ENCODE measurements around the gene HK3.

HK3 gene

DNA sequence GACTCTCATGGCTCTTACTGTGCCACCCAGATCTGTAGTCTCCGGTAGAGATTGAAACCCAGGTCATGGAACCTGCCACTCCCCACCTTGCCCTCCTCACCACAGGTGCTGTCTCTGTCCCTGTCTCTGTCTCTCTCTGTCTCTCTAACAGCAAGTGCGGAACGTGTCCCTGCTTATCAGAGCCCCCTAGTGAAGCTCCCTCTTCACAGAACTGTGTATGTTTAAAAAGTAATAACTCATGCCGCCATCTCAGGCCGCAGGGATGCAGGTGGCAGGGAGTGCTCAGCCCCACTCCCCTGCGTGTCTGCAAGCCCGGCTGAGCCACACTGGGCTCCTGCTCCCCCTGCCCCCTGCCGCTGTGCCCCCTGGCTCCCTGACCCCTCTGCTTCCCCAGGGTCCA, 45.0 kb downstream of the HK3 start:
- Histone ChIP-seq H3K27ac (no peak overlapping the region), H3K4me3 (no peak overlapping the region), H3K9me3 (no peaks in the 10 kb centered on the region), H3K36me3 (no peaks in the 10 kb centered on the region), H3K27me3 (peaks cover 0 to 69% of the 10 kb centered on the region in 2 donors), H3K4me1 (no peaks in the 10 kb centered on the region)
- DNase-seq = no peak
- TF ChIP-seq, protein P1, sequence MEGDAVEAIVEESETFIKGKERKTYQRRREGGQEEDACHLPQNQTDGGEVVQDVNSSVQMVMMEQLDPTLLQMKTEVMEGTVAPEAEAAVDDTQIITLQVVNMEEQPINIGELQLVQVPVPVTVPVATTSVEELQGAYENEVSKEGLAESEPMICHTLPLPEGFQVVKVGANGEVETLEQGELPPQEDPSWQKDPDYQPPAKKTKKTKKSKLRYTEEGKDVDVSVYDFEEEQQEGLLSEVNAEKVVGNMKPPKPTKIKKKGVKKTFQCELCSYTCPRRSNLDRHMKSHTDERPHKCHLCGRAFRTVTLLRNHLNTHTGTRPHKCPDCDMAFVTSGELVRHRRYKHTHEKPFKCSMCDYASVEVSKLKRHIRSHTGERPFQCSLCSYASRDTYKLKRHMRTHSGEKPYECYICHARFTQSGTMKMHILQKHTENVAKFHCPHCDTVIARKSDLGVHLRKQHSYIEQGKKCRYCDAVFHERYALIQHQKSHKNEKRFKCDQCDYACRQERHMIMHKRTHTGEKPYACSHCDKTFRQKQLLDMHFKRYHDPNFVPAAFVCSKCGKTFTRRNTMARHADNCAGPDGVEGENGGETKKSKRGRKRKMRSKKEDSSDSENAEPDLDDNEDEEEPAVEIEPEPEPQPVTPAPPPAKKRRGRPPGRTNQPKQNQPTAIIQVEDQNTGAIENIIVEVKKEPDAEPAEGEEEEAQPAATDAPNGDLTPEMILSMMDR (IDR thresholded peaks at IDR 0.05) = no peak
- intact Hi-C loops (cut with DNase I; ENCODE audit: low total_unique reads) = no loop called here

DNA sequence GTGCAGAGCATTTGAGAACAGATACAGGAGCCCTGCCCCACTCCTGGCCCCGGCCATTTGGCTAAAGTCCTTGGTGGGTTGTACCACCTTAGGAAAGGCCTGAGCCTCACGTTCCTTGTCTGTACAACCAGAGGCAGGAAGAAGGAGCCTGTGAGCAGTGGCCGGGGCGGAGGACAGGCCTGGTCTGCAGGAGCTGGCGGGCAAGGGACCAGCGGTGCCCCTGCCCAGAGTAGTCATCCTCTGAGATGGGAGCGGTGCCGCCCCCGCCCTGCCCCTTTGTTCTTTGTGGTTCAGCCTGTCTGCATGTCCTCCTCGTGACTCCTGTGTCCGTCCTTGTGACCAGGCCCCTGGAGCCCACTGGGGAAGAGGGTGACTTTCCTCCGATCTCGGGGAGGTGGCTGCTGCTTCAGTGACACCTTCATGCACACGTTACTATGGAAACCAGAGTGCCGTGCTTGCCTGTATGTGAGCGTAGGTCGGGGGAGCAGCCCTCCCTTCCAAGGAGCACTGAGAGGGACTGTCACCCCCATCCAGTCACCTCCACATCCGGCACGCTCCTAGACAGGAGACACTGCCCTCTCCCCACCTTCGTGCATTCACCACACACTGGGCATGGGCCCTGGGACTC, 45.9 kb downstream of the HK3 start:
- TF ChIP-seq, protein P1 (IDR thresholded peaks at IDR 0.05) = no peak
- H3K4me1 ChIP-seq = no peaks in the 10 kb centered on the region
- H3K36me3 ChIP-seq = no peaks in the 10 kb centered on the region
- intact Hi-C loops (cut with DNase I; ENCODE audit: low total_unique reads) = no loop called here
- no peaks in the 10 kb centered on the region for H3K9me3 ChIP-seq
- DNase-seq = no peak
- H3K4me3 ChIP-seq = no peak overlapping the region
- peaks cover 0 to 75% of the 10 kb centered on the region in 2 donors for H3K27me3 ChIP-seq
- H3K27ac ChIP-seq = no peak overlapping the region

DNA sequence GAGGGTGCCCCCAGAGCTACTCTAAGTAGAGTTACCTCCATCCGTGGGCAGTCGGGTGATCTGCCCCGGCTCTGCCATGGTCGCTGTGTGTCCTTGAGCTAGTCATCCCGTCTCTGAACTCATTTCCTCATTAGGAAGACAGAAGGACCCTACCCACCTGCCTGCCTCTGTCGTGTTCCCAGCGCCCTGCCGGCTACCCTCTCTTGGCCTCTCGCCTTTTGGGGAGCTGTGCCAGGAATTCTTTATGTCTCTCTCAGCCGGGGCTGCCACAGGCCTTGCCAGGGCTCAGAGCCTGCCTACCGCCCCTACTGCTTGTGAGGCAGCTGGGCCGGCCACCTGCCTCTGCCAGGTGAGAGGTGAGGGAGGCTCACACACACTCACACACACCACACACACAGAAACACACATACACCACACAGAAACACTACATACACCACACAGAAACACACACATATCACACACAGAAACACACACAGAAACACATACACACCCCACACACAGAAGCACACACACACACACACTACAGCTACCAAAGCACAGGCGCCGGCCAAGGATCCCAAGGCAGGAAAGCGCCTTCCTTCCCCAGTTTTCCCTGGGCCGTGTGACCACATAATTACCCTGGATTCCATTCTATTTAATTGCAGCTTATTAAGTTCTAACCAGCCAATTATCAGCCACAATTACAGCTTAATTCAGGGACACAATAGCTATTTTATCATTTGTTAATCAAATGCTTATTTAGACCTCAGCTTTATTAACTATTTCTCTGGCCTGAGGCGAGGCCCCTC, 47.1 kb downstream of the HK3 start:
- H3K27me3 ChIP-seq = peaks cover 0 to 75% of the 10 kb centered on the region in 2 donors
- no peaks in the 10 kb centered on the region for H3K4me1 ChIP-seq
- H3K27ac ChIP-seq = no peak overlapping the region
- TF ChIP-seq, protein P1 (IDR thresholded peaks at IDR 0.05) = no peak
- no peak for DNase-seq
- no peak overlapping the region for H3K4me3 ChIP-seq
- intact Hi-C loops (cut with DNase I; ENCODE audit: low total_unique reads) = no loop called here
- H3K36me3 ChIP-seq = no peaks in the 10 kb centered on the region
- H3K9me3 ChIP-seq = no peaks in the 10 kb centered on the region

DNA sequence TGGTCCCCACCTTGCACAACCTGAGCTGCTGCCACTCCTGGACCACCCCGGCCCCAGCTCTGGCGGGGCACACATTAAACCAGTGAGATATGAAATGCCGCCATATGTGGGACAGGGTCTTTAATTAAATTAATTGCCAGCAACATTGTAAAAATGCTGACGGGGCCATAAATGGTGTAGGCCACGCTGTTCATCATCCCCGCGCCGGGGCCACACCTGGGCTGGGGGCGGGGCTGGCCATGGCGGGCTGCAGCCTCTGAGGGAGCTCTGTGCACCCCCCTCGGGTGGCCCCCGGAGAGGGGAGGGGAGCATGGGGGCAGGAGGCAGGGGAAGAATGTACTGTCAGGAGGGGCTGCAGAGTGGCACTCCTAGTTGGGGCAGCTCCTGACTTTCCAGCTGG, 47.8 kb downstream of the HK3 start:
- H3K4me1 ChIP-seq = no peaks in the 10 kb centered on the region
- no peak for DNase-seq
- intact Hi-C loops (cut with DNase I; ENCODE audit: low total_unique reads) = no loop called here
- H3K27ac ChIP-seq = no peak overlapping the region
- H3K27me3 ChIP-seq = peaks cover 0 to 75% of the 10 kb centered on the region in 2 donors
- no peak overlapping the region for H3K4me3 ChIP-seq
- TF ChIP-seq, protein P1 (IDR thresholded peaks at IDR 0.05) = no peak
- no peaks in the 10 kb centered on the region for H3K36me3 ChIP-seq
- no peaks in the 10 kb centered on the region for H3K9me3 ChIP-seq

DNA sequence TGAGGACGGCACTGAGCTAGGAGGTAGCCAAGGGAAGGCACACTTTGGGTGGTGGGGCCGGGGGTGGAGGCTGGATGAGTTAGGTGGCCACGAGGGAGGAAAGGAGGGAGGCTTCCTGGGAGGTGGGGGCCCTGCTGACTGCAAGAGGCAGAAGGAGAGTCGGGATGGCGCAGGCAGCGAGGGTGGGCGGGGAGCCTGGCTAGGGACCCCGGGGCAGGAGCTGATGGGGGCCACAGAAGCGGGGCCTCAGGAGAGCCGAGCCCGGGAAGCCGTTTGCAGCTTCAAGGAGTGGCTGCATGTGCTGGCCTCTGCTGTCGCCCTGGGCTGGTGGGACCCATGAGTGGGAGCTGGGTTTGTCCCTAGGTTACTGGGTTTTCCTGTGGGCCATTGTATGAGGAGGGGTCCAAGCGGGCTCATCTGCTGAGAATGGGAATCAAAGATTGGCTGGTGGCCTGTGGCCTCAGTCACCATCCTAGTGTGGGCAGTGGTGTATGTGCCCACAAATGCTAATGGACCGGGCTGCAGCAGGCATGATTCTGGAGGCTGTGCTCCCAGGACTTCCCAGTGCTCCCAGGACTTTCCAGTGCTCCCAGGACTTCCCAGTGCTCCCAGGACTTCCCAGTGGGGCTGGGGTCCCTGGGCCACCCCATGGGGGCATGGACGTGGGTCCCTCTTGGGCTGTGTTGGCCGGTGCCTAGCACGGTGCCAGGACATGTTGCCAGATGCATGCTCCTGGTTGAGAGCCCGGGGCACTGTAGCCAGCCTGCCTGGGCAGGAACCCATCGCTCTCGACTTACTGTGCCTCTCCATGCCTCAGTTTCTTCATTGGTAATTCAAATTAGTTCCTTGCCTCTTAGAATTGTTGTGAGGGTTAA, 48.5 kb downstream of the HK3 start:
- Histone ChIP-seq H3K4me1 (no peaks in the 10 kb centered on the region), H3K4me3 (no peak overlapping the region), H3K36me3 (no peaks in the 10 kb centered on the region), H3K27ac (no peak overlapping the region), H3K27me3 (peaks cover 0 to 78% of the 10 kb centered on the region in 2 donors), H3K9me3 (no peaks in the 10 kb centered on the region)
- intact Hi-C loops (cut with DNase I; ENCODE audit: low total_unique reads) = no loop called here
- no peak for DNase-seq
- TF ChIP-seq, protein P1 (IDR thresholded peaks at IDR 0.05) = no peak

All from tibial artery (tissue), 4 donors.